Activated CD4-positive, alpha-beta T cell treated with anti-CD3 and anti-CD28 coated beads, Interleukin-2, Interleukin-4, amounts not matched to agents 100 ng/mL and 50 ng/mL, durations not matched to agents 16 hours and 8 hours (primary cell): Measurements from ENCODE around the gene EFTUD2.
"Not testable (repeated sequence)": the region's sequence is repeated elsewhere in the genome, so short reads cannot be mapped to it uniquely, and the experiment has no call there.

Experiments
- DNase-seq: peaks from one replicate; pipeline ENCODE4 v3.0.0-alpha.2; 2020; ENCODE audit warnings: low spot score

The EFTUD2 gene

DNA sequence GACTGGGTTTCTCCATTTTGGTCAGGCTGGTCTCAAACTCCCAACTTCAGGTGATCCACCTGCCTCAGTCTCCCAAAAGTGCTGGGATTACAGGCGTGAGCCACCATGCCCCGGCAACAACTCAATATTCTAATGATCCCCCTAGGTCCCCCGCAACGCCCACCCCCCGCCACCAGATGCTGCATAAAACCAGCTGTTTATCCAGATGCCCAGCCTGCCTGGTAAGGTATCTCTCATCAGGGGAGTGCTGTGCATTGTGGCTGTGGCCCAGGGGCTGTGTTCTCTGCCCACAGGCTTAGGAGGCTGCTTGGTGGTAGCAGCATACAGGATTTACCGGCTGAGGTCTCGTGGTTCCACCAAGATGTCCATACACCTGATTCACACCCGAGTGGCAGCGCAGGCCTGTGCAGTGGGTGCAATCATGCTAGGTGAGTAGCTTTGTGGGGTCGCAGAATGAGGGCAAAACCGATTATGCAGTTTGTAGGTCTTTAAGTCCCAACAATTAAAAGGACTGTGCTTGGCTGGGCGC is 50.2 kb downstream of the EFTUD2 start:
- no peak for DNase-seq

DNA sequence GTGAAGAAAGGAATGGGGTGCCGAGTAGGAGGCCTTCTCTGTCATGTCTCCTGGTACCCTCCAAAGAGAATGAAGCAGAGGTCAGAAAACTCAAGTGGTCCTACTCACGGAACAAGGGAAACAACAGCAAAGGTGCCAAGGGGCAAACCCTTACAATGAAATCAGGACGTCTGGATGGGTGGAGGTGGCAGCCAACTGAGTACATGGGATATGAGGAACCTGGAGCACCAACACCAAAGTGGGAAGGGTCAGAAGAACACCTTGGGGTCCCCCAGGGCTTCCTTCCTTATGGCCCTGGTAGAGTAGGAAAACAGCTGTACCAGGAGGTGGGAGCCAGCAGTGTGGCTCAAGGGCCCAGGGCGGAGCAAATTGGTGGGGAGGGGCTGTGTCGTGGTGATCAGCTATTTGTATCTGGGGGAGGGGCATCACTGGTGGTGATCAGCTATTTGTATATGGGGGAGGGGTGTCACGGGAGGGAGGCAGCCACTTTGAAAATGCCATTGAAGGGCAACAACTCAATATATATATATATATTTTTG is 50.9 kb downstream of the EFTUD2 start:
- no peak for DNase-seq

DNA sequence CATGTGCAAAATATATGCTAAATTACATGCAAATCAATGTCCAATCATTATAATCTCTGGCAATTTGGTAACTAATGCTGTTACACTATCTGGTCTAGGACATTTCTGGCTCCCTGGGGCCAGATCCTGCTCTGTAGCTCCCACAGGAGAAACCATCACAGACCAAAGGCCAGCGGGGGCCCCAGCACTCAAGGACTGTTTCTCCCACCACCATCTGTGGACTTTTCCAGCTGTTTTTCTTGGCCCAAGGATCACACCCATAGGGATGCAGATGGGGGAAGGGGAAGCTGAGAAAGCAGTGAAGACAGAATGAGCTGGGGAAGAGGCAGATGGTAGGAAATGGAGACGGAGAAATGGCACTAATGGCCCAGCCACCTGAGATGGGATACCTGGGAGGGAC is 51.7 kb downstream of the EFTUD2 start, which contains the start of gene HIGD1B:
HIGD1B (plus strand) TSS at position 298 of the 400 bp plus-strand sequence. CDS start 270 bp downstream, outside the sequence.
- DNase-seq = no peak

DNA sequence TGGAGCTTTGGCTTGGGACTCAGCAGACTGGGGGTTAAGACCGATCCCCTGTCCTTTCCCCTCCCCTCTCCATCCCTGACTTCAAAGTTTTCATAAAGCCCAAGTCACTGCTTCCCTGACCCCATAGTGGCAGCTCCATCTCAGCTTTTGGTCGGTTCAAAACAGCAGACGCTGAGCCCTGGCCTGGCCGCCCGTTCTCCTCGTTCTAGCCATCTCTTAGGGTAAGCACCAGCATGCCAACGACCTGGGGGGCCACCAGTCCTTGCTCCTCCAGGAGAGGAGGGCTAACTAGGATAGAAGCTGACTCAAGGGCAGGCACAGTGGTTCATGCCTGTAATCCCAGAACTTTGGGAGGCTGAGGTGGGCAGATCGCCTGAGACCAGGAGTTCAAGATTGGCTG is 53.0 kb downstream of the EFTUD2 start:
- DNase-seq = no peak

DNA sequence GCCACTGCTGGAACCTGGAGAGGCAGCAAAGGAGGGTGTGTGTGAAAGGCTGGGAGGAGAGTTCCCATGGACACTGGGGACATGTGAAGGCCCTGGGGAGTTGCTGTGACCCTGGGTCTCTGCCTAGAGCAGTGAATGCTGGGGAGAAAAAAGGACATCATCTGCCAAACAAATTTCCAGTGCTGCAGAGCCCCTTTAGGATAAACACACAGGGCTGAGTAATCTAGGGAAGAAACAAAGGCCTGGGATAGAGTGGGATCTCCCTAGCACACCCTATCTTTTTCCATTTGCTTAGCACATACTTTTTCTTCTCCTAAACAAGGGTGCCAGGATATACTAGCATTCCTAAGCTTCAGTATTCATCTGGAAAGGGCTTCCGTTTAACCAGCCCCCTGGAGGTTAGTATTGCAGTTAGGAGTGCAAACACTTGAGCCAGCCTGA is 54.8 kb downstream of the EFTUD2 start:
- DNase-seq = no peak

DNA sequence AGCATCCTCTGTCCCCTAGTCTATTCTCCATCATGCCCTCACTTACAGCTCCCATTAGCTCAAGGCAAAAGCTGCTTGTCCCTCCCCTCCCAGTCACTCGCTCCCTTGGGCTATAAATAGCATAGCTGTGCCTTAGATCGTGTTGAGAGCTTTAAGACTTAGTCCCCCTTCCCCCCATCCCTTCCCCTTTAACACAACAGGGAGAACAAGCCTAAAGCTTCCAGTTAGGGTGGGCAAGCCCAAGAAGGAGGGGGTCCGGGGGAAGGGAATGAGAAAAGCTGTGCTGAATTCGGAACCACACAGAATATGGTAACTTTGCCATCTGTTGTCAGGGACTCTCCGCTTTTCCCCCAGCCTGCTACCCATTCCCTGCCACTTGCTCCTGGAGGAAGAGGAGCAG is 56.5 kb downstream of the EFTUD2 start:
- DNase-seq = no peak

DNA sequence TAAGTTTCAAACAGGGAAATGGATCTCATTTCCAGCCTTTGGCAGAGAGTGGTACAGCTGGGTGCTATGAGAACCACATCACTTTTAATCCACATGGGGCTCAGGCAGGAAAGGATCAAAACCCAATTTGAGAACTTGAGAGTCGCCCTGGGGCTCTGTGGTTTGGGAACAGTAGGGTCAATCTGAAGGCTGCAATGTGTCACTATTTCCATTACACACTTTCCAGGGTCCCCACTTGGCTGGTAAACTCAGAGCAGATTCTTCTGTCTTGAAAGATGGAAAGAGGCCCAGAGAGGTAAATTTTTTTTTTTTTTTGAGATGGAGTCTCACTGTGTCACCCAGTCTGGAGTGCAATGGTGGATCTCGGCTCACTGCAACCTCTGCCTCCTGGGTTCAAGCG is 58.3 kb downstream of the EFTUD2 start:
- no peak for DNase-seq

DNA sequence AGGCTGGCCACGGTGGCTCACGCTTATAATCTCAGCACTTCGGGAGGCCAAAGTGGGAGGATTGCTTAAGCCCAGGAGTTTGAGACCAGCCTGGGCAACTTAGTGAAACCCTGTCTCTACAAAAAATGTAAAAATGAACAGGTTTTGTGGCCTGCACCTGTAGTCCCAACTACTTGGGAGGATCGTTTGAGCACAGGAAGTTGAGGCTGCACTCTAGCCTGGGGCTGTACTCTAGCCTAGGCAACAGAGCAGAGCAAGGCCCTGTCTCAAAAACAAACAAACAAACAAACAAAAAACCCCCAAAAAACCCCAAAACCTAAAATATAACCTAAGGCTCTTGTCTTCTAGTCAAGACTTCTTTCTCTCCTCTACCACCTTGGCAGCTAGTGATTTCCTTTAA is 59.0 kb downstream of the EFTUD2 start:
- DNase-seq = no peak

DNA sequence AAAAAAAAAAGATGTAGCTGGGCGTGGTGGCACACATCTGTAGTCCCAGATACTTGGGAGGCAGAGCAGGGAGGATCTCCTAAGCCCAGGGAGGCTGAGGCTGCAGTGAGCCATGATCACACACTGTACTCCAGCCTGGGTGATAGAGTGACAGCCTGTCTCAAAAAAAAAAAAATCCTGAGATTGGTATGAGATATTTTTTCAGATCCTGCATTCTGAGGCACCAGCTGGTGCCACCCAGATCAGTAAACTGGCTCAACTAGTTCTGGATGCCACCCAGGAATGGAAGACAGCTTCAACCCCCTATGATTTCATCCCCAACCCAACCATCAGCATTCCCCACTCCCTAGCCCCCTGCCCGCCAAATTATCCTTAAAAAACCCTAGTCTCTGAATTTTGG is 62.0 kb downstream of the EFTUD2 start:
- no peak for DNase-seq

DNA sequence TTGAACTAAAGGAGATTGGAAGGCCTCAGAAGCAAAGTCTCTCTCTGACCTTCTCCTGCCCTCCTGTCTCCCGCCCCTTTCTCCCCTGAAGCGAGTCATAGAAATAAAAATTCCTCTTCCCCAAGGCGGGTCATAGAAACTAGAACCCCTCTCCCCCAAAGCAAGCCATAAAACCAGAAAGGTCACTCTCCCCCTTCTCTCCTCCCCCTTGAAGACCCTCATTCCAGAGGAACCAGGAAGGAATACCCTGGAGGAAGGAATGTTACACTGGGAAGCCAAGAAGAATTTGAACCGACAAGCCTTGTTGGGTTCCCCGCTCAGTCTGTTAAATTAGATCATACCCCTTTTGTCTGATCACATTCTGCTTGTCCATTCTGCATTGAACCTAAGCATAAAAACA is 66.4 kb downstream of the EFTUD2 start:
- DNase-seq = no peak

DNA sequence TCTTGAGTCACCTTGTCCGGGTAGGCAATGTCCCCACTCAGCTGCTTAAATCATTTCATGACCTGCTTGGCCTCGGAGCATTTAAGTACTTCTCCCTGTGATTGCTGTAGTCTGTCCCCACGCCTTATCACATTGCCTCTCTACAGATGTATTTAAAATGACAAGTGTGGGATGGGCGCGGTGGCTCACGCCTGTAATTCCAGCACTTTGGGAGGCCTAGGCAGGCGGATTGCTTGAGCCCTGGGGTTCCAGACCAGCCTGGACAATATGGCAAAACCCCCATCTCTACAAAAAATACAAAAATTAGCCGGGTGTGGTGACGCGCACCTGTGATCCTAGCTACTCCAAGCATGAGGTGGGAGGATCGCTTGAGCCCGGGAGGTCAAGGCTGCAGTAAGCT is 67.9 kb downstream of the EFTUD2 start:
- DNase-seq = no peak

DNA sequence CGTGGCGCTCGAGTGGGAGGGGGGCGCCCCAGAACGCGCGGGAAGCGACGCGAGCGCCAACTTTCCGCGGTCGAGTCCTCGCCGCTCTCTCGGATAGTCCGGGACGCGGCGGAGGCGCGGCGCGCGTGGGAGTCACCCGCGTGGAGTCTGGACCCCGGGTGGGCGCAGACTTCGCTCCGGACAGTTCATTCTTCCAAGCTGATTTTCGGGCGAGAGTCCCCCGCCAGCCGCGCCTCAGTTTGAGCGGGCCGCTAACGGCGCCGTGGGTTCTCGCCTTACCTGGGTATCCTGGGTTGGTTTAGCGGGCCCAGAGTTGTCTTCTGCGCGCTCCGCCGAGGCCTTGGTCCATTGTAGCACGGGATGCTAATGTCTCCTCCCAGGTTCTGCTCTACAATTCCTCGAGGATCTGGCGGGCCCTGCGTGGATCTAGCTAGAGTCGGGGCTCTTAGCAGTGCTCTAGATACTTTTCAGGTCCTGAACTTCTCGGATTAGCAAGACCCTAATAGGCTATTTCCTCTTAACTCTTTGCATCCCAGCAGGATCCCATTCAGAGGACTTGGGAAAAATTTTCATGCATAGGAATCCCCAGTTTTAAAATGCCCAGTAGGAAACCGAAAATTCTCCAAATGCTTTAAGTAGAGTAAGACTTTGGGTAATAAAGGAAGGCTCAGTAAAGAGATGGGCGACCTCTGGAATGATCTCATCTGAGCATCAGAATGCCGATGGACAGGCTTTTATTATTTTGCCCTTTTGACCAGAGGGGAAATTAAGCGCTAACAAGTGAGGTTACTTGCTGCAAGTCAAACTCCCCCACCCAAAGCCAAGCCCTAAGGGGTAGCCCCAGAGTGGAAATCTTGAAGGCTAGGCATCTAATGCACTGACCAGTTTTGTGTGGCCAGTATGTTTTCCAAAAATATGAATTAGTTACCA is 68.6 kb downstream of the EFTUD2 start:
- no peak for DNase-seq

DNA sequence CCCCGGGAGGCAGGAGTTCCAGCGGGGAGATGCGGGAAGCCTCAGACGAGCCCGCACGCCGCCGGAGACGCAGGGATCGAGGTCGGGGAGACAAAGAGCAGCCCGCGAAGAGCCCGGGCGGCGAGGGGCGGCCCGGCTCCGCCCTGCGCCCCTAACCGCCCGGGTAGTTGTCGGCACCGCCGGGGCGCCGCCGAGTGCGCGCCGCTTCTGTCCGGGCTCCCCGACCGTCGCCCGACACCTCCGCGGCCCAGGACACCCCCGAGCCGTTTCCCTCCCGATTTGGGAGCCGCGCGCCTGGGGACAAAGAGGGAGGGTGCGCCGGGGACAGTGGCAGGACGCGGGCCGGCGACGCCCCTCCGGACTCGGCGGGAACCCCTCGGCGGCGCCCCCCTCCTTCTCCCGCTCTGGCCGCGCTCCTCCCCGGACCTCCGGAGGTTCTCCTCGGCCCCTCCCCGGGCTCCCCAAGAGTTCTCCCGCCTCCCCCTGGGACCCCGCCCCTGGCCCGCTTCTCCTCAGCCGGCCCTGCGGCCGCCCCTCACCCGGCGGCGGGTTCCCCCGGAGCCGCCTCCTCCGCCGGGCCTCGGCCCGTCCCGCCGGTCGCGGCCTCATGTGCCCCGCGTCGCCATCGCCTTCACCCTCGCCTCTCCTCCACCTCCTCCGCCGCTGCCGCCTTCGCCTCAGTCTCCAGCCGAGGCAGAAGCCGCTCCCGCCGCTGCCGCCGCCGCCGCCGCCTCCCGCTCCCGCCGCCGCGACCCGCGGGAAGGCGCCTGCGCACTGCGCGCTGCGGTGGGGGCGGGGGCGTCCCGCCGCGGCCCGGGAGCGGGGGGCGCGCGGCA is 69.5 kb downstream of the EFTUD2 start, which contains the start of gene GJC1:
GJC1 (minus strand) TSS at position 765 of the 836 bp plus-strand sequence. CDS start 24,470 bp downstream, outside the sequence.
- no peak for DNase-seq

DNA sequence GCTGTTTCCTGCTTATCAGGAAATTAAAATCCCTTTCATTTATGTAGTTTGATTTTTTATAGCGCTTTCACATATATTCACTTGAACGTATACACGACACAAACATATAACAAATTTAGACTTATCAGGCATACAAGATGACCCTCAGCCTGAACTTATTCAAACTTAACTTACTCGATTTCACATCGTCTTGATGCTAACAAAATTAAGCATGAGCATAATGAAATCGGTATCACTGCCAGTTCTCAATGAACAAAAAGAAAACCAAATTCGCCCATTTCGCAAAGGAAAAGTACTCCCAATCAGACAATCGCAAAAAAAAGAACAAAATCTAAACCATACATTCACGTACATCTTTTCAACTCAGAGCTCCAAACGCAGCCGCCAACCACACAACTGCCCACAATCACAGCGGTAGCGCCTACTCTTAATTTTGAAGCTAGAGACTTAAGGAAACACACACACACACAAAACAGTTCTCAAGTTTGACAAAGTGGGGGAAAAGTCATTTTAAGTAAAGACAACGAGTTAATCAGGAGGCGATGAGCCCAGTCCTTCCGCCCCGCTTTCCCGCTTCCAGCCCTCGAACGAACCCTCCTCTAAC is 70.2 kb downstream of the EFTUD2 start:
- DNase-seq = no peak

DNA sequence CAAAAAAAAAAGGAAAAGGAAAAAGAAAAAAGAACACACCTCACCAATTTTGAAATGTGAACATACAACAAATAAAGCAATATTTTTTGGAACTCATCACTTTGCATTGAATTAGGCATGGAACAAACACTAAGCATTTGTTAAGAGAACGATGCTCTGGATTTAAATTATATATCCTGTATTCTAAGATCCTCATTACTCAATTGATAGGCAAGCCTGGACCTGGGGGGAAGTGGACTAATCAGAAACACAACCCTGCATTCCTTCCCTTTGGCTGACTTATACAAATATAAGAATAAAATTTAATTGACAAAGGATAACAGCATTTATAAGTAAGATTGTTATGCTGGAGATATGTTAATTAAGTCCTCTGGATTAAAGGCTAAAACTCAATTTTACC is 71.4 kb downstream of the EFTUD2 start:
- no peak for DNase-seq

DNA sequence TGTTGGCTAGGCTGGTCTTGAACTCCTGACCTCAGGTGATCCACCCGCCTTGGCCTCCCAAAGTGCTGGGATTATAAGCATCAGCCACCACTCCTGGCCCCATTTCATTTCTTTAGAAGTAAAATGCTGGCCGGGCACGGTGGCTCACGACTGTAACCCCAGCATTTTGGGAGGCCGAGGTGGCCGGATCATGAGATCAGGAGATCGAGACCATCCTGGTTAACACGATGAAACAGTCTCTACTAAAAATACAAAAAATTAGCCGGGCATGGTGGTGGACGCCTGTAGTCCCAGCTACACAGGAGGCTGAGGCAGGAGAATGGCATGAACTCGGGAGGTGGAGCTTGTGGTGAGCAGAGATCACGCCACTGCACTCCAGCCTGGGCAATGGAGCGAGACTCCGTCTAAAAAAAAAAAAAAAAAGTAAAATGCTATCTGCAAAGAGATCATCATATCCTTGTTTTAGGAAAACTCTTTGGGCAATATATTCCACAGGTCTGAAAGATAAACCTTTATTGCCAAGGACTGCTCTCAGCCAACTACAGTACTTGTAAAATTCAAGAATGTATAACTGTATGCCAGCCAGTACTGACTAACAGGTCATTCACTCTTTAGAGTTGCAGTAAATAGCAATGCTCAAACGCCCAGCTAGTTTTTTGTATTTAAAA is 73.0 kb downstream of the EFTUD2 start:
- no peak for DNase-seq

DNA sequence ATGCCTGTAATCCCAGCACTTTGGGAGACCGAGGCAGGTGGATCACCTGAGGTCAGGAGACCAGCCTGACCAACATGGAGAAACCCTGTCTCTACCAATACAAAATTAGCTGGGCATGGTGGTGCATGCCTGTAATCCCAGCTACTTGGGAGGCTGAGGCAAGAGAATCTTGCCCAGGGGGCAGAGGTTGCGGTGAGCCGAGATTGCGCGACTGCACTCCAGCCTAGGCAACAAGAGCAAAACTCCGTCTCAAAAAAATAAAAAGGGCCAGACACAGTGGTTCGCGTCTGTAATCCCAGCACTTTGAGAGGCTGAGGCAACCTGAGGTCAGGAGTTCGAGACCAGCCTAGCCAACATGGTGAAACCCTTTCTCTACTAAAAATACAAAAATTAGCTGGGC is 74.0 kb downstream of the EFTUD2 start:
- DNase-seq = not testable (repeated sequence)

DNA sequence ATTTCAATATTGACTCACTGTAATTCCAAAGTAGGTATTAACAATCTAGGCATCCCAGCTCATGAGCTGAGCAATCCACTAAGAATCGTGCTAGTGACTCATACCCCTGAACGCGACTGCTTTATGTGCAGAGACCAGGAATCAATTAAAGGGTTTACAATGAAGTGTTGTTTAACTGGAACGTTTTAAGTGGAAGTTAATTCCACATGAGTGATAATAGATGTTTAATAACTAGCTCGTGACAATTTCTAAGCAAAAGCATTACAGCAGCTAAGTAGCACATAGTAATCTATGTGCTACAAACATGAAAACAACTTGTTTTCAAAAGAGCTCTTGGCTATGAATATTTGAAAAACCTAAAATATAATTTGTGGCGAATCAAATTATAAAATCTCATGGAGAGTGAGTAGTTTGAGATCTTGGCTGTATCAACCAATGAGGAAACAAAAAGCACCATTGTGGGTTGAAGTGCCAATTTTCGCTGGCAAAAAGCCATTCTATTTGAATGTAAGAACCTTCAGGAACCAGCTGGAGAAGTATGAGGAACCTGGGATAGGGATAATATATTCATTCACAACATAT is 78.5 kb downstream of the EFTUD2 start:
- no peak for DNase-seq

DNA sequence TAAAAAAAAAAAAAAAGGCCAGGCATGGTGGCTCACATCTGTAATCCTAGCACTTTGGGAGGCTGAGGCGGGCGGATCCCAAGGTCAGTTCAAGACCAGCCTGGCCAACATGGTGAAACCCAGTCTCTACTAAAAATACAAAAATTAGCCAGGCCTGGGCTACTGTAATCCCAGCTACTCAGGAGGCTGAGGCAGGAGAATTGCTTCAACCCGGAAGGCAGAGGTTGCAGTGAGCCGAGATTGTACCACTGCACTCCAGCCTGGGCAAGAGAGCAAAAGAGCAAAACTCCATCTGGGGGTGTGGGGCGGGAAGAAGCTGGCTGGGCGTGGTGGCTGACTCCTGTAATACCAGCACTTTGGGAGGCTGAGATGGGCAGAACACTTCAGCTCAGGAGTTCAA is 80.7 kb downstream of the EFTUD2 start:
- not testable (repeated sequence) for DNase-seq

DNA sequence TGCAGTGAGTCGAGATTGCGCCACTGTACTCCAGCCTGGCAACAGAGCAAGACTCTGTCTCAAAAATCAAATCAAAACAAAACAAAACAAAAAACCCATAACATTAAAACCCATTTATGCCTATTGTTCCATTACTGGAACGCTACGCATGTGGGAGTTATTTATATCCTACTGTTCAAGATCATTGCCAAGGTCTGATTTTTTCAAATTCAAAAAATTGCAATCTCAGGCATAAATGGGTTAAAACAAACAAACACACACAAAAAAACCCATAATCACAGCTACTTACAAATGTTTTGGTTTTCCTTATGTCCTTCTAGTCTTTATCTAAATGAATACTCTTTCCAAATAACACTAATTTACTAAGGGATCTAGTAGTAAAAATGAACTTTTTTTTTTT is 87.0 kb downstream of the EFTUD2 start:
- no peak for DNase-seq
